IMR-90 (cell line): Measurements from ENCODE around the gene HOXC6. TPM values are rescaled to one million over a fixed set of nuclear protein-coding genes. Genes with fewer than 3 reads are reported as not detected.

ENCODE experiments used
- ATAC-seq: fragments of 200-7000 bp; cut with Tn5 transposase; 2 replicates; pipeline ENCODE4 v1.9.1; 2020; ENCODE audit warnings: low read depth, mild to moderate bottlenecking, moderate library complexity
- BruUV-seq: library from RNA; stranded (reverse); fragments of 400-500 nt; replicated peaks from 2 replicates; lab custom pipeline; 2021; lab: Mats Ljungman, UMichigan
- CTCF ChIA-PET: fragments of 300-600 bp; formaldehyde crosslinking; extraction: SDS; loops from one replicate; lab custom pipeline; 2021; ENCODE audit warnings: antibody characterized with exemption; lab: Yijun Ruan, JAX
- POLR2A ChIA-PET: fragments of 300-600 bp; sonication (Branson Sonifier 250); formaldehyde crosslinking; loops from one replicate; lab custom pipeline; 2022; ENCODE audit warnings: antibody characterized with exemption; ENCODE audit not compliant: unreplicated experiment; lab: Charles Lee
- DNase-seq: peaks from one replicate; pipeline ENCODE4 v3.0.0; 2013
- H2AFZ ChIP-seq: replicated peaks from 2 replicates; pipeline ENCODE3; 2013; ENCODE audit warnings: low read length, mild to moderate bottlenecking; ENCODE audit not compliant: poor library complexity
- H2AK5ac ChIP-seq: 2 replicates; pipeline ENCODE4 v1.6.1; 2013; ENCODE audit warnings: low read depth, low read length, inconsistent platforms
- H2AK9ac ChIP-seq: replicated peaks from 2 replicates; pipeline ENCODE3; 2013; ENCODE audit warnings: mild to moderate bottlenecking, low read depth, low read length, moderate library complexity; ENCODE audit not compliant: poor library complexity
- H2BK120ac ChIP-seq: 2 replicates; pipeline ENCODE4 v1.6.1; 2013; ENCODE audit warnings: low read depth, low read length, inconsistent platforms
- H2BK15ac ChIP-seq: 3 replicates; pipeline ENCODE4 v1.6.1; 2013; ENCODE audit warnings: low read depth, low read length, inconsistent platforms
- H2BK20ac ChIP-seq: 2 replicates; pipeline ENCODE4 v1.6.1; 2013; ENCODE audit warnings: low read depth, mild to moderate bottlenecking, inconsistent platforms, low read length, moderate library complexity
- H2BK5ac ChIP-seq: 2 replicates; pipeline ENCODE4 v1.6.1; 2013; ENCODE audit warnings: mild to moderate bottlenecking, low read depth, low read length, inconsistent platforms; ENCODE audit not compliant: poor library complexity, severe bottlenecking
- H3K14ac ChIP-seq: replicated peaks from 2 replicates; pipeline ENCODE4 v1.6.1; 2013; ENCODE audit warnings: low read depth, low read length, inconsistent platforms
- H3K18ac ChIP-seq: 2 replicates; pipeline ENCODE4 v1.6.1; 2013; ENCODE audit warnings: low read depth, low read length, control low read depth
- H3K23ac ChIP-seq: 2 replicates; pipeline ENCODE4 v1.6.1; 2013; ENCODE audit warnings: low read depth, low read length, inconsistent platforms
- H3K27ac ChIP-seq: 2 replicates; pipeline ENCODE4 v1.5.1; 2013; ENCODE audit warnings: mild to moderate bottlenecking, control low read depth, low read length; ENCODE audit not compliant: insufficient read depth
- H3K27me3 ChIP-seq: 2 replicates; pipeline ENCODE4 v1.6.1; 2013; ENCODE audit warnings: low read length; ENCODE audit not compliant: control insufficient read depth, insufficient read depth
- H3K36me3 ChIP-seq: 2 replicates; pipeline ENCODE4 v1.6.1; 2013; ENCODE audit warnings: low read length, mixed read lengths; ENCODE audit not compliant: control insufficient read depth, insufficient read depth
- H3K4ac ChIP-seq: 2 replicates; pipeline ENCODE4 v1.6.1; 2013; ENCODE audit warnings: low read depth, low read length, inconsistent platforms
- H3K4me1 ChIP-seq: 2 replicates; pipeline ENCODE4 v1.6.1; 2013; ENCODE audit warnings: low read length, mixed read lengths; ENCODE audit not compliant: control insufficient read depth, insufficient read depth
- H3K4me2 ChIP-seq: 2 replicates; pipeline ENCODE4 v1.6.1; 2013; ENCODE audit warnings: low read depth, mild to moderate bottlenecking, control low read depth, low read length, moderate library complexity
- H3K4me3 ChIP-seq: 2 replicates; pipeline ENCODE4 v1.5.1; 2013; ENCODE audit warnings: low read depth, mild to moderate bottlenecking, control low read depth, low read length, moderate library complexity; ENCODE audit not compliant: insufficient read depth
- H3K56ac ChIP-seq: 2 replicates; pipeline ENCODE4 v1.6.1; 2013; ENCODE audit warnings: low read length, inconsistent platforms; ENCODE audit not compliant: insufficient read depth; ENCODE audit errors: extremely low read depth
- H3K79me1 ChIP-seq, 2 experiments: 2 replicates each; pipeline ENCODE4 v1.6.1; 2013; ENCODE audit warnings: low read length in 2 of 2, inconsistent platforms in 1 of 2, low read depth in 1 of 2
- H3K9ac ChIP-seq: 2 replicates; pipeline ENCODE4 v1.6.1; 2013; ENCODE audit warnings: low read depth, low read length, control low read depth
- H3K9me1 ChIP-seq: 2 replicates; pipeline ENCODE4 v1.6.1; 2013; ENCODE audit warnings: low read length, inconsistent platforms; ENCODE audit not compliant: insufficient read depth
- H3K9me3 ChIP-seq: 2 replicates; pipeline ENCODE4 v1.6.1; 2013; ENCODE audit warnings: low read length; ENCODE audit not compliant: control insufficient read depth, insufficient read depth
- H4K20me1 ChIP-seq: 2 replicates; pipeline ENCODE4 v1.6.1; 2013; ENCODE audit warnings: low read length, inconsistent platforms; ENCODE audit not compliant: insufficient read depth
- H4K5ac ChIP-seq: 2 replicates; pipeline ENCODE4 v1.6.1; 2013; ENCODE audit warnings: mild to moderate bottlenecking, low read depth, low read length, control low read depth
- H4K8ac ChIP-seq, 2 experiments: 2 replicates each; pipeline ENCODE4 v1.6.1; 2013; ENCODE audit warnings: low read depth in 2 of 2, low read length in 2 of 2, control low read depth in 1 of 2, inconsistent platforms in 1 of 2
- H4K91ac ChIP-seq: 2 replicates; pipeline ENCODE4 v1.6.1; 2013; ENCODE audit warnings: low read depth, low read length, inconsistent platforms; ENCODE audit not compliant: insufficient read depth
- BHLHE40 ChIP-seq: fragments of 150-350 bp; IDR thresholded peaks from 2 replicates; pipeline ENCODE4 v1.6.1; 2016; ENCODE audit warnings: mild to moderate bottlenecking, low read depth, low read length
- CEBPB ChIP-seq: IDR thresholded peaks from 2 replicates; pipeline ENCODE4 v1.6.1; 2012; ENCODE audit warnings: low read depth, low read length, improper control_type of control experiment
- CHD1 ChIP-seq: IDR thresholded peaks from 2 replicates; pipeline ENCODE4 v1.6.1; 2012; ENCODE audit warnings: low read depth, low read length, improper control_type of control experiment
- CTCF ChIP-seq: conservative IDR thresholded peaks from 2 replicates; pipeline ENCODE4 v1.5.1; 2012; ENCODE audit warnings: mild to moderate bottlenecking, low read depth, low read length, improper control_type of control experiment
- MAFK ChIP-seq: IDR thresholded peaks from 2 replicates; pipeline ENCODE4 v1.6.1; 2012; ENCODE audit warnings: low read depth, low read length, improper control_type of control experiment
- MAZ ChIP-seq: IDR thresholded peaks from 2 replicates; pipeline ENCODE4 v1.6.1; 2012; ENCODE audit warnings: low read depth, mild to moderate bottlenecking, low read length, improper control_type of control experiment, moderate library complexity, borderline replicate concordance
- RAD21 ChIP-seq: IDR thresholded peaks from 2 replicates; pipeline ENCODE4 v1.6.1; 2012; ENCODE audit warnings: low read length, improper control_type of control experiment
- SMC3 ChIP-seq: fragments of 150-350 bp; IDR thresholded peaks from 2 replicates; pipeline ENCODE4 v1.6.1; 2016; ENCODE audit warnings: low read depth, mild to moderate bottlenecking, antibody characterized with exemption, low read length, moderate library complexity
- USF2 ChIP-seq: fragments of 150-350 bp; IDR thresholded peaks from 2 replicates; pipeline ENCODE4 v1.6.1; 2017; ENCODE audit warnings: mild to moderate bottlenecking, antibody characterized with exemption, low read length, low read depth
- WGBS, 2 experiments: methylation state at CpG; one replicate each; pipeline versions ENCODE4 v1.1.5 to v1.1.7; 2013; ENCODE audit warnings: missing lambda C conversion rate in 2 of 2; ENCODE audit not compliant: insufficient read length in 1 of 2; ENCODE audit errors: extremely low coverage in 2 of 2; 5-methylcytosine and 5-hydroxymethylcytosine counted together
- dilution Hi-C: fragments of 300-500 bp; cut with HindIII; formaldehyde crosslinking; loops from one replicate; pipeline ENCODE4 v1.14.3; 2018; ENCODE audit warnings: low sequenced_read_pairs; ENCODE audit not compliant: unreplicated experiment
- in situ Hi-C: fragments of 300-500 bp; cut with MboI; formaldehyde crosslinking; loops from 3 replicates; pipeline ENCODE4 v1.14.3; 2019; ENCODE audit warnings: low sequenced_read_pairs, inconsistent platforms, mixed read lengths
- intact Hi-C: fragments of 100-400 bp; cut with micrococcal nuclease; formaldehyde crosslinking; loops from 2 replicates; pipeline ENCODE4 v1.10.0; 2022
- polyA plus RNA-seq, 3 experiments: library from polyadenylated mRNA; depleted of rRNA; stranded (reverse); fragments of >200 nt; gene quantifications; 2 replicates each; pipeline ENCODE4 v1.2.3, GENCODE V29; 2012; ENCODE audit warnings: low replicate concordance in 1 of 3
- total RNA-seq: library from RNA; depleted of rRNA; stranded (reverse); fragments of >200 nt; gene quantifications from 2 replicates; pipeline ENCODE4 v1.2.3, GENCODE V29; 2012

Gene HOXC6
- total and polyA plus RNA-seq, 2 of the 4 experiments (the other 2 are of a cell fraction) = 1.1 TPM; not detected in 1

GRCh38 chr12:53989227-53990113 is 38.8 kb upstream of the HOXC6 start:
- intact Hi-C loops (loop anchor here (5.0 kb wide), 1 partner anchor 222 kb away; no protein-coding TSS in a partner anchor), in situ Hi-C loops (loop anchor here (10.0 kb wide), 2 partner anchors 225 to 385 kb away; no protein-coding TSS in a partner anchor), dilution Hi-C loops (no loop called here)
- Histone ChIP-seq H3K36me3 (no peaks in the 10 kb centered on the region), H3K4me3 (no peak overlapping the region), H3K9me1 (no peaks in the 10 kb centered on the region), H3K9me3 (peaks cover 15% of the 10 kb centered on the region), H3K27ac (no peak overlapping the region), H4K91ac (no peak overlapping the region), H4K8ac (no peak overlapping the region), H2AK9ac (no peak overlapping the region), H3K4me2 (peak overlapping the region; percentile 61), H2BK5ac (no peak overlapping the region), H2AFZ (peak overlapping the region; percentile 6), H4K20me1 (no peaks in the 10 kb centered on the region; the same call in 1 of the 2 replicates), H3K23ac (no peak overlapping the region), H3K56ac (no peak overlapping the region), H3K4ac (no peak overlapping the region), H3K9ac (no peak overlapping the region), H3K14ac (no peak overlapping the region), H2BK15ac (no peak overlapping the region), H3K79me1 (no peaks in the 10 kb centered on the region), H2BK120ac (no peak overlapping the region), H2BK20ac (no peak overlapping the region), H4K5ac (no peak overlapping the region), H3K27me3 (peaks cover 97% of the 10 kb centered on the region), H3K18ac (no peak overlapping the region), H3K4me1 (0 out of 2 replicates have a peak, but pooled peaks cover 2% of the 10 kb centered on the region), H2AK5ac (no peak overlapping the region)
- WGBS, 2 experiments = 0% methylated on average over 1 of the region's 28 CpGs; no CpG with 5 or more reads in 1 of the 2 experiments
- no peak for ATAC-seq
- TF ChIP-seq MAZ (no peak), USF2 (no peak), RAD21 (peak; percentile 39), CEBPB (no peak), CHD1 (no peak), BHLHE40 (no peak), MAFK (no peak), CTCF (peak; percentile 48), SMC3 (peak; percentile 39; the same call in 1 of the 2 replicates)
- DNase-seq = peak; percentile 45
- ChIA-PET CTCF (interaction anchor here (2.3 kb wide), 1 partner anchor 212 kb away, joined by 8 read pairs; no protein-coding TSS in a partner anchor), POLR2A (no interaction called here)
- BruUV-seq = no TSS peak
